Lung (tissue), 12 donors: Measurements from ENCODE around the gene ADGRV1. TPM values are rescaled to one million over a fixed set of nuclear protein-coding genes. Genes with fewer than 3 reads are reported as not detected.
"Not testable (repeated sequence)": the region's sequence is repeated elsewhere in the genome, so short reads cannot be mapped to it uniquely, and the experiment has no call there.

ENCODE experiments used
- ATAC-seq: fragments of 200-7000 bp; cut with Tn5 transposase; one replicate; pipeline ENCODE4 v1.9.1; 2020; ENCODE audit warnings: moderate number of reproducible peaks; ENCODE audit not compliant: insufficient read depth, low FRiP score
- DNase-seq, 3 donors: peaks; one replicate each; pipeline ENCODE4 v3.0.0-alpha.2; 2013 to 2017
- H3K27ac ChIP-seq, 2 donors: one replicate each; pipeline ENCODE4 v1.5.1; 2013; ENCODE audit warnings: mild to moderate bottlenecking in 2 of 2, moderate library complexity in 2 of 2, control low read depth in 1 of 2, inconsistent platforms in 1 of 2, low read depth in 1 of 2, low read length in 1 of 2
- H3K27me3 ChIP-seq, 3 donors: one replicate each; pipeline ENCODE4 v1.5.1; 2013; ENCODE audit warnings: low read length in 2 of 3; ENCODE audit not compliant: control insufficient read depth in 3 of 3, insufficient read depth in 3 of 3
- H3K36me3 ChIP-seq, 4 donors: one replicate each; pipeline ENCODE4 v1.5.1; 2013; ENCODE audit warnings: low read length in 4 of 4, mild to moderate bottlenecking in 1 of 4, moderate library complexity in 1 of 4; ENCODE audit not compliant: control insufficient read depth in 4 of 4, insufficient read depth in 4 of 4
- H3K4me1 ChIP-seq, 5 donors: one replicate each; pipeline ENCODE4 v1.5.1; 2013; ENCODE audit warnings: low read length in 5 of 5, mild to moderate bottlenecking in 2 of 5, moderate library complexity in 1 of 5; ENCODE audit not compliant: control insufficient read depth in 5 of 5, insufficient read depth in 5 of 5
- H3K4me3 ChIP-seq: one replicate; pipeline ENCODE4 v1.5.1; 2013; ENCODE audit warnings: mild to moderate bottlenecking, control low read depth, moderate library complexity
- H3K9ac ChIP-seq, 2 donors: one replicate each; pipeline ENCODE4 v1.5.1; 2013; ENCODE audit warnings: low read length in 2 of 2, control low read depth in 1 of 2; ENCODE audit not compliant: insufficient read depth in 1 of 2
- H3K9me3 ChIP-seq, 4 donors: one replicate each; pipeline ENCODE4 v1.5.1; 2013; ENCODE audit warnings: low read length in 3 of 4, mild to moderate bottlenecking in 1 of 4, moderate library complexity in 1 of 4; ENCODE audit not compliant: control insufficient read depth in 4 of 4, insufficient read depth in 3 of 4
- WGBS, 2 donors: extraction: QIAGEN DNeasy Blood & Tissue Kit; methylation state at CpG; one replicate each; pipeline ENCODE4 v1.1.7; 2013; 5-methylcytosine and 5-hydroxymethylcytosine counted together
- polyA plus RNA-seq, 2 donors: library from polyadenylated mRNA; stranded (reverse); fragments of 200-250 nt; gene quantifications; one replicate each; pipeline ENCODE4 v1.2.1, GENCODE V29; 2013
- total RNA-seq, 2 donors: library from RNA; depleted of rRNA in 1 of 2; stranded (reverse); fragments of >200 nt in 1 of 2; gene quantifications; one replicate each; pipeline ENCODE4 v1.2.1, GENCODE V29; 2014 to 2021
- TF ChIP-seq, protein P1 (sequence below): IDR thresholded peaks from 2 replicates; pipeline ENCODE4 v1.5.1; 2012; ENCODE audit warnings: mild to moderate bottlenecking; ENCODE audit errors: control extremely low read depth, extremely low read depth
- donor health status: control.
- donor health status: control.
- donor health status: Bipolar disorder and iron deficiency.
- donor health status: healthy.
- donor health status: DM: yes; HTN: yes; CAD: no.

Gene ADGRV1
- total and polyA plus RNA-seq, 4 donors, result 3.6 to 66.2 (median 28.2) TPM

GRCh38 chr5:91061094-91061493, 502.5 kb downstream of the ADGRV1 start:
- TF ChIP-seq, protein P1, sequence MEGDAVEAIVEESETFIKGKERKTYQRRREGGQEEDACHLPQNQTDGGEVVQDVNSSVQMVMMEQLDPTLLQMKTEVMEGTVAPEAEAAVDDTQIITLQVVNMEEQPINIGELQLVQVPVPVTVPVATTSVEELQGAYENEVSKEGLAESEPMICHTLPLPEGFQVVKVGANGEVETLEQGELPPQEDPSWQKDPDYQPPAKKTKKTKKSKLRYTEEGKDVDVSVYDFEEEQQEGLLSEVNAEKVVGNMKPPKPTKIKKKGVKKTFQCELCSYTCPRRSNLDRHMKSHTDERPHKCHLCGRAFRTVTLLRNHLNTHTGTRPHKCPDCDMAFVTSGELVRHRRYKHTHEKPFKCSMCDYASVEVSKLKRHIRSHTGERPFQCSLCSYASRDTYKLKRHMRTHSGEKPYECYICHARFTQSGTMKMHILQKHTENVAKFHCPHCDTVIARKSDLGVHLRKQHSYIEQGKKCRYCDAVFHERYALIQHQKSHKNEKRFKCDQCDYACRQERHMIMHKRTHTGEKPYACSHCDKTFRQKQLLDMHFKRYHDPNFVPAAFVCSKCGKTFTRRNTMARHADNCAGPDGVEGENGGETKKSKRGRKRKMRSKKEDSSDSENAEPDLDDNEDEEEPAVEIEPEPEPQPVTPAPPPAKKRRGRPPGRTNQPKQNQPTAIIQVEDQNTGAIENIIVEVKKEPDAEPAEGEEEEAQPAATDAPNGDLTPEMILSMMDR, result no peak
- ATAC-seq (no peak), DNase-seq (no peak)
- 93% methylated on average over 2 of the region's 2 CpGs for WGBS, 2 donors
- Histone ChIP-seq H3K36me3 (no peaks in the 10 kb centered on the region), H3K4me3 (no peak overlapping the region), H3K27me3 (no peaks in the 10 kb centered on the region), H3K4me1 (peaks cover 0 to 17% (median 5%) of the 10 kb centered on the region in 5 donors), H3K9ac (no peak overlapping the region), H3K27ac (no peak overlapping the region), H3K9me3 (no peaks in the 10 kb centered on the region)

DNA sequence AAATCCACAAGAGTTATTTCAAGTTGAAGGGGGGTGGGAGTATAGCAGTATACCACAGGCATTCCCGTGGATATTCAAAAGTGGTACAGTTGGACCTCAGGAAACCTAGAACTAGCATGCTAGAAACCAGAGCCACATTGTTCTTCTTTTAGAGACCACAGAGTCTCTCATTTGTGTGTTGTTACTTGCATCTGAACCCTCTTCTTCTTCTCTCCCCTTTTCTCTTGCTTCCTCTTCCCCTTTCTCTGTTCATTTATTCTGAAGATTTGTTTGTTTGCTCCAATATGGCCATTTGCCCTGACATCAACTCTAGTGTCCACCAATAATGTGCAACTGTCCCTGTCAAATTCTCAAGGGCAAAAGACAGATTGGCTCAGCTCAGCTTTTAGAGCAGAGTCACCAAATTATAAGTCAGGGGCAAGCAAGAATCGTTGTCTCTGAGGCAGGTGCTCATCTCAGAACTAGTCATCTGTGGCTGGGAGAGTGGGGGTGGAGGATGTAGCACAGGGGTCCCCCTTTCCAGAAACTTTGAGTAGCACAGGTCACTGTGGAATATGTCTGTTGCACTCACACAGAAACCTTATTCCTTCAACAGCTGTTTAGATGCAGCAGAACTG, 503.5 kb downstream of the ADGRV1 start:
- DNase-seq, result no peak
- WGBS, 2 donors, result 52 to 53% methylated on average over 2 of the region's 2 CpGs
- no peaks in the 10 kb centered on the region for H3K36me3 ChIP-seq

GRCh38 chr5:91063098-91063690, 504.6 kb downstream of the ADGRV1 start:
- H3K27ac ChIP-seq, ATAC-seq, H3K27me3 ChIP-seq, DNase-seq, H3K36me3 ChIP-seq, H3K4me1 ChIP-seq, H3K9ac ChIP-seq, H3K9me3 ChIP-seq, H3K4me3 ChIP-seq: not testable (repeated sequence)
- WGBS, 2 donors, result 58 to 62% methylated on average over 9 of the region's 9 CpGs

More for the DNA sequence above, 503.5 kb downstream of the ADGRV1 start:
- no peak overlapping the region for H3K27ac ChIP-seq
- peak overlapping the region in 1 of 2 donors; percentile 19 for H3K9ac ChIP-seq
- no peak for ATAC-seq
- TF ChIP-seq, protein P1, result no peak
- H3K4me1 ChIP-seq, result peaks cover 0 to 16% (median 5%) of the 10 kb centered on the region in 5 donors
- H3K9me3 ChIP-seq, result no peaks in the 10 kb centered on the region
- H3K27me3 ChIP-seq, result no peaks in the 10 kb centered on the region
- no peak overlapping the region for H3K4me3 ChIP-seq

DNA sequence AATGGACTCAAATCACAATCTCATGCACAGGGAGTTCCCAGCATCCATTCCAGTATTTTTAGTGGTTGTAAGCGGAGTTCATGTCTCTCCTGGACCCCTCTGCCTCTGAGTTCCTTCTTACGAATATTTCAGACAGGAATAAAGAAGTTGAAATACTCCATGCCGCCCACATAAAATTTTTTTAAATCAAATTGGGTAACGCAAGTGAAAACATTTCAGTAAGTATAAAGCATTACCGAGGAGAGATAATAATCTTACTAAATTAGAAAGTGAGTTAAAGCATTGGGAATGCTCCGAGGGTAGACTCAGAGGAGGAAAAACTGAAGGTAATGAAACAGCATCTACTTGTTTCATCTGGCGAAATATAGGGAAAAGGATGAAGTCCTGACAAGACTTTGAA, 506.9 kb downstream of the ADGRV1 start:
- WGBS, 2 donors, result 87 to 94% methylated on average over 7 of the region's 7 CpGs
- H3K27me3 ChIP-seq, result no peaks in the 10 kb centered on the region
- no peak overlapping the region for H3K9ac ChIP-seq
- H3K36me3 ChIP-seq, result no peaks in the 10 kb centered on the region
- no peak for ATAC-seq
- TF ChIP-seq, protein P1, result no peak
- H3K27ac ChIP-seq, result no peak overlapping the region
- peaks cover 0 to 7% (median 4%) of the 10 kb centered on the region in 5 donors for H3K4me1 ChIP-seq
- H3K4me3 ChIP-seq, result no peak overlapping the region
- DNase-seq, result no peak
- no peaks in the 10 kb centered on the region for H3K9me3 ChIP-seq
